T47D (cell line): ENCODE measurements around the gene TAOK3.

Experiments
- DNase-seq, 2 experiments: peaks; one replicate each; pipeline versions ENCODE4 v3.0.0 to v3.0.0-alpha.2; 2011 to 2012; ENCODE audit warnings: low read depth in 1 of 2, low spot score in 1 of 2
- JUND ChIP-seq: IDR thresholded peaks from 2 replicates; pipeline ENCODE4 v1.6.1; 2012; ENCODE audit warnings: low read depth
- in situ Hi-C: cut with HindIII; loops from 2 replicates; pipeline ENCODE4 v1.10.0; 2016; ENCODE audit warnings: low sequenced_read_pairs, low pct_unique_long_range_greater_than_20kb

TAOK3 gene

DNA sequence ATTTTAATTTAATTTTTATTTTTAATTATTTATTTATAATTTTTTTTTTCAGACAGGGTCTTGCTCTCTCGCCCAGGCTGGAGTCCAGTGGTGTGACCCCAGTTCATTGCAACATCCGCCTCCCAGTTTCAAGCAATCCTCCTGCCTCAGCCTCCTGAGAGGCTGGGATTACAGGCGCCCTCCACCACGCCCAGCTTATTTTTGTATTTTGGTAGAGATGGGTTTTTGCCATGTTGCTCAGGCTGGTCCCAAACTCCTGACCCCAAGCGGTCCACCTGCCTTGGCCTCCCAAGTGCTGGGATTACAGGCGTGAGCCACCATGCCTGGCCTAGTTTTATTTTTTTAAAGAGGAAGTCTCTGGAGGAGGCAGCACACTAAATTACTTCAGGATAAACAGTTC is 250.4 kb downstream of the TAOK3 start:
- no peak for DNase-seq
- in situ Hi-C loops: no loop called here

DNA sequence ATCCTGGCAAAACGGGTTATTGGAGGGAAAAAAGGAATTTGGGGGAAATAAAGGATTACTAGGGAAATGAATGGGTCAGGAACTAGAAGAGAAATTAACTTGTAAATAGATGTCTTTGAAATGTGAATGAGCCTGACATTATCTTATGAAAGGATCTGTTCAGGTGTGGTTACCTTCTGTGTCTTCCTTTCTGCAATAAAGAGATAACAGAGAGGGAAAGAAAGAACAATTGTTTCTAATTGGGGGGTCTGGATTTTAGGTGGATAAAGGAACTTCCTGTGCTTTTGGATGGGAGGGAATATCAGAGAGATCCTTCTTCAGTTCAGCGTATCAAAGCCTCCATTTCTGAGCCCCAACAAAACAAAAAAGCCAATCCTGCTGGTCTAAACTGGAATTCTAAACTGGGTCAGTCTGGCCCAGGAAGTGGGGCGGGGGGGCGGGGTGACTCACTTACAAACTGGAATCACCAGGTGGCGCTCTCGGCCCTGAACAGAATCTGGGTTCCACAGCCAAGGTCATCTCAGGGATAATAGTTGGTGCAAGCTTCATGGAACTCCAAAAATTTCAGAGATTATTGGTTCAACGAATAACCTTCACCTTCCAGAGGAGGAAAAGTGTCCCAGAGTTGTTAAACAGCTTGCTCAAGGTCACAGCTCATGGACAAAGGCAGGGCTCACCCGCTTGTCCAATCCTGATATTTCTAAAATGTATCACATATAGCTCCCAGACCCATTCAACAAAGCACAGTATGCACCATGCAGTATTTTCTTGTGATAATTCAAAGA is 251.9 kb downstream of the TAOK3 start:
- peak; percentile 79 to 83 for DNase-seq
- in situ Hi-C loops: no loop called here
- no peak for TF ChIP-seq JUND

More for the DNA sequence above, 250.4 kb downstream of the TAOK3 start:
- no peak for TF ChIP-seq JUND

DNA sequence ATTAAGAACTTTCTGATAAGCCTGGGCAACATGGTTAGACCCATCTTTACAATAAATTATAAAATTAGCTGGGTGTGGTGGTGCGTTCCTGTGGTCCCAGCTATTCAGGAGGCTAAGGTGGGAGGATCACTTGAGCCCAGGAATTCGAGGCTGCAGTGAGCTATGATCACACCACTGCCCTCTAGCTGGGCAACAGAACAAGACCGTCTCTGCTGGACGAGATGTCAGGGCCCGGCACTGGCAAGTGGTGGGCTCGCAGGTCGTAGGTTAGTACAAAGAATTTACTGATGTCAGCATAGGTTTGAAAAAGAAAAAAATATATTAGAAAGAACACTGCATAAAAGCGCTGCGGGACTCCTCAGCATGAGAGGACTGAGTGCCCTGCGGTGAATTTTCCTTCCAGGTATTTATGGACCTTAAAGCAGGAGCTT is 253.2 kb downstream of the TAOK3 start:
- in situ Hi-C loops: no loop called here
- no peak for DNase-seq
- no peak for TF ChIP-seq JUND

DNA sequence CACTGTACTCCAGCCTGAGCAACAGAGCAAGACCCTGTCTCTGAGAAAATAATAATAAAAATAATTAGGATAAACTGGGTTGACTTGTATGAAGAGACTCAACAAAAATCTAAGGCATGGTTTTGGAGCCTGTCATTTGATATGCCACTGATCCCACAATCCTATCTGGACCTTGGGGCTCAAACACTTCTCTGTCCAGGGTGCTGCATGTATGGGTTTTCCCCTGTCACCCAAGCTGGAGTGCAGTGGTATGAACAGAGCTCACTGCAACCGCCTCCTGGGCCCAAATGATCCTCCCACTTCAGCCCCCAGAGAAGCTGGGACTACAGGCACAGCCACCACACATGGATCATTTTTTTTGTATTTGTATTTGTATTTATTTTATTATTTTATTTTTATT is 263.6 kb downstream of the TAOK3 start:
- no peak for TF ChIP-seq JUND
- DNase-seq: no peak

GRCh38 chr12:118107694-118108093 is 265.0 kb downstream of the TAOK3 start:
- in situ Hi-C loops: no loop called here
- no peak for TF ChIP-seq JUND
- DNase-seq: no peak

More for the DNA sequence above, 263.6 kb downstream of the TAOK3 start:
- in situ Hi-C loops: no loop called here

DNA sequence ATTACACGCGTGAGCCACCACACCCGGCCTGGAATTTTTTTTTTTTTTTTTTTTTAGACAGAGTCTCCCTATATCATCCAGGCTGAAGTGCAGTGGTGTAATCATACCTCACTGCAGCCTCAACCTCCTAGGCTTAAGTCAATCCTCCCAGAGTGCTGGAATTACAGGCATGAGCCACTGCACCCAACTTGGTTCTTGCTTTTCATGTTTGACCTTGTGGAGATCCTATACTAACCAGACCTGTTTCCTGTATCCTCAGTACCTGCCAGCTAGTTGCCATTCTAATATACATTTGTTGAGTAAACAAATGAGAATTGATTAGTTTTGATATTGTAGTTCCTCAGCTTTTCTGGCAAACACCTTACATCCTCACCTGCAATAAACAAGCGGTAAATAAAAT is 265.7 kb downstream of the TAOK3 start:
- TF ChIP-seq JUND: no peak; the same call in 1 of the 2 replicates
- in situ Hi-C loops: no loop called here
- DNase-seq: peak; percentile 32 to 86

GRCh38 chr12:118103601-118104382 is 268.9 kb downstream of the TAOK3 start, which contains the start of gene VSIG10:
TSS of gene VSIG10 (minus strand) at chr12:118104011. CDS start at chr12:118103671, 340 bp downstream.
- TF ChIP-seq JUND: no peak
- in situ Hi-C loops: no loop called here
- peak; percentile 89 to 93 for DNase-seq

- TF ChIP-seq JUND: no peak
- peak in 1 of 2 experiments; percentile 24 for DNase-seq
- in situ Hi-C loops: no loop called here
These were observed 269.5 kb downstream of the TAOK3 start for GRCh38 chr12:118103201-118103600.

DNA sequence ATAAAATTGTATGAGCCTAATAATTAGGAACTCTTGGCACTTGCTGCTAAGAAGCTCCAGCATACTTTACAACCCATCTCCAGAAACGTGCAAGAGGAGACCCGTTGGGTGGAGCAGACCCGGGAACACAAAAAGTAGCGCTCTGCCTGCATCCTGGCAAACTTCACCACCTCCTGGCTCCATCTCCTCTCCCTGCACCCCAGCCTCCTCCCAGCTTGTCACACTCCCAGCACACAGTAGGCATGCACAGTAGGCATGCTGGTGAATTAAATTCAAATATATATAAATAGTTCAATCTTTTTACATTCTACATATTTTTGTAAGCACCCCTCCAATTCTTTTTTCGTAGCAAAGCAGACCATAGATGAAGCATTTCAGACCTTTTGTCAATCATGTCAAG is 270.1 kb downstream of the TAOK3 start:
- in situ Hi-C loops: no loop called here
- no peak for TF ChIP-seq JUND
- DNase-seq: no peak

DNA sequence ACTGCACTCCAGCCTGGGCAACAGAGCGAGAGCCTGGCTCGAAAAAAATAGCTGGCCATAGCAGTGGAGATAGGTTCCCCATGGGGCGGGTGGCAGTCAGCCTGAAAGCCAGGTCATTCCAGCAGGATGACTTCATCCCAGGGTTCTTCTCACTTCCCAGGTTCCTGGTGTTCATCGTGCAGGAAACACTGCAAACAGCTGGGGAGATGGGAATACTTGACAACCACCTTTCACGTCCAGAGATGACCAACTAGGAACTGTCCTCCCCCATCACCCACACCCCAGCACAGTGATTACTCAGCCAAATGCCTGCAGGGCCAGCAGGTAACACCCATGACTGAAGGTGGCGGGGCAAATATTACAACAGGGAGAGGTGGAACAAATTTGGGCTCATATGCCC is 270.6 kb downstream of the TAOK3 start:
- TF ChIP-seq JUND: no peak
- in situ Hi-C loops: no loop called here
- peak; percentile 64 to 75 for DNase-seq

- in situ Hi-C loops: no loop called here
These were observed 271.7 kb downstream of the TAOK3 start for GRCh38 chr12:118101051-118101450.

More at GRCh38 chr12:118101051-118101450, 271.7 kb downstream of the TAOK3 start:
- no peak for DNase-seq
- TF ChIP-seq JUND: no peak
